ENCODE data around the gene MED25. TPM values are rescaled to one million over a fixed set of nuclear protein-coding genes. Genes with fewer than 3 reads are reported as not detected.

MED25 gene
- total and polyA plus RNA-seq, 2 of the 8 experiments (the other 6 are each of a cell fraction or from before 2014, with no cell fraction given) = 21.6 to 71.4 TPM

GRCh38 chr19:49877879-49878743 is 60.0 kb downstream of the MED25 start (continued):
- no peak for TF ChIP-seq SUZ12 (IDR thresholded peaks at IDR 0.05; ENCODE audit: low read length)
- peak; percentile 12; the same call in 1 of the 2 replicates for TF ChIP-seq TAF1 (IDR thresholded peaks at IDR 0.05; ENCODE audit: low read depth, low read length)
- TF ChIP-seq SAP30 (IDR thresholded peaks at IDR 0.05; ENCODE audit: insufficient read depth, insufficient replicate concordance, low read length) = no peak
- TF ChIP-seq BCL11A (IDR thresholded peaks at IDR 0.05; ENCODE audit: low read depth in 2 of 2, low read length in 2 of 2) = no peak
- TF ChIP-seq CBX5 (IDR thresholded peaks at IDR 0.05; ENCODE audit: low read depth, low read length) = no peak
- no peak for TF ChIP-seq SIRT6 (IDR thresholded peaks at IDR 0.05; ENCODE audit: low read length)
- TF ChIP-seq RXRA (IDR thresholded peaks at IDR 0.05; ENCODE audit: insufficient read depth, low read depth, low read length) = no peak
